GM13977 (cell line): ENCODE results near the gene CD9.

Experiments
- DNase-seq: peaks from one replicate; pipeline ENCODE4 v3.0.0; 2012; ENCODE audit warnings: low spot score
- CTCF ChIP-seq: IDR thresholded peaks from 2 replicates; pipeline ENCODE4 v1.5.1; 2012; ENCODE audit warnings: mild to moderate bottlenecking, control low read depth; ENCODE audit not compliant: insufficient read depth; ENCODE audit errors: extremely low read depth, missing control alignments
- in situ Hi-C: fragments of 300-500 bp; cut with MboI; formaldehyde crosslinking; loops from one replicate; pipeline ENCODE4 v1.12.0; 2022; ENCODE audit warnings: low sequenced_read_pairs, low pct_unique_long_range_greater_than_20kb, mixed read lengths, inconsistent platforms; ENCODE audit not compliant: unreplicated experiment

Gene CD9

GRCh38 chr12:6202304-6202703 is 2.1 kb downstream of the CD9 start:
- TF ChIP-seq CTCF: no peak
- in situ Hi-C loops: no loop called here
- no peak for DNase-seq

- no peak for TF ChIP-seq CTCF
- no peak for DNase-seq
- in situ Hi-C loops: no loop called here
Observed at GRCh38 chr12:6202846-6203245, 2.6 kb downstream of the CD9 start.

- in situ Hi-C loops: no loop called here
- DNase-seq: no peak
- TF ChIP-seq CTCF: no peak
Observed at GRCh38 chr12:6203601-6204000, 3.4 kb downstream of the CD9 start.

GRCh38 chr12:6204533-6205143 is 4.4 kb downstream of the CD9 start:
- DNase-seq: no peak
- in situ Hi-C loops: no loop called here
- TF ChIP-seq CTCF: peak; percentile 27

GRCh38 chr12:6205144-6205539 is 4.9 kb downstream of the CD9 start:
- DNase-seq: no peak
- in situ Hi-C loops: no loop called here

GRCh38 chr12:6205761-6206160 is 5.6 kb downstream of the CD9 start:
- no peak for TF ChIP-seq CTCF
- DNase-seq: no peak
- in situ Hi-C loops: no loop called here

More at GRCh38 chr12:6205144-6205539, 4.9 kb downstream of the CD9 start:
- no peak for TF ChIP-seq CTCF

GRCh38 chr12:6206327-6206726 is 6.1 kb downstream of the CD9 start:
- no peak for DNase-seq
- no peak for TF ChIP-seq CTCF
- in situ Hi-C loops: no loop called here
